HCT116 (cell line): ENCODE measurements around the gene S1PR4. TPM values are rescaled to one million over a fixed set of nuclear protein-coding genes. Genes with fewer than 3 reads are reported as not detected.

Source experiments
- ATAC-seq: fragments of 200-7000 bp; cut with Tn5 transposase; 2 replicates; pipeline ENCODE4 v1.9.1; 2020; ENCODE audit warnings: mild to moderate bottlenecking, moderate library complexity
- BruUV-seq: library from RNA; stranded (reverse); fragments of 400-500 nt; replicated peaks from 2 replicates; lab custom pipeline; 2021; lab: Mats Ljungman, UMichigan
- CTCF ChIA-PET: fragments of 300-600 bp; sonication (Branson Sonifier 250); formaldehyde crosslinking; loops from one replicate; lab custom pipeline; 2021; ENCODE audit warnings: antibody characterized with exemption; lab: Charles Lee
- POLR2A ChIA-PET: fragments of 300-600, 350-600 bp; sonication (Branson Sonifier 250); formaldehyde crosslinking; loops from one replicate; lab custom pipeline; 2021; ENCODE audit warnings: antibody characterized with exemption; lab: Charles Lee
- RAD21 ChIA-PET, 2 experiments: fragments of 300-600 bp; sonication (Branson Sonifier 250); formaldehyde crosslinking; loops; one replicate each; lab custom pipeline; 2023; ENCODE audit warnings: low total read pairs in 2 of 2; ENCODE audit not compliant: uncharacterized antibody in 2 of 2, unreplicated experiment in 2 of 2, low non-redundant PET in 1 of 2; lab: Charles Lee
- DNase-seq: peaks from one replicate; pipeline ENCODE4 v3.0.0-alpha.2; 2010; ENCODE audit warnings: low read depth, low spot score
- H2AFZ ChIP-seq: fragments of 200-600 bp; shearing (Covaris generic), sonication (generic); 2 replicates; pipeline ENCODE4 v1.6.1; 2017; ENCODE audit warnings: low read depth, mixed run types, mixed read lengths, antibody characterized with exemption, low read length; ENCODE audit not compliant: poor library complexity, severe bottlenecking
- H3K27ac ChIP-seq: 2 replicates; pipeline ENCODE4 v1.5.1; 2012; ENCODE audit warnings: low read depth, low read length
- H3K27me3 ChIP-seq: fragments of 200-600 bp; sonication (generic); 2 replicates; pipeline ENCODE4 v1.6.1; 2016; ENCODE audit warnings: mixed run types, low read length, mixed read lengths; ENCODE audit not compliant: insufficient read depth
- H3K36me3 ChIP-seq, 2 experiments: fragments of 200-500 bp in 1 of 2; fragments of 200-600 bp in 1 of 2; sonication (Bioruptor generic) in 1 of 2; sonication (generic) in 1 of 2; 2 replicates each; pipeline versions ENCODE4 v1.5.1 to v1.6.1; 2014 to 2016; ENCODE audit warnings: low read length in 2 of 2, inconsistent platforms in 1 of 2, mixed read lengths in 1 of 2, mixed run types in 1 of 2; ENCODE audit not compliant: insufficient read depth in 2 of 2, control insufficient read depth in 1 of 2
- H3K4me1 ChIP-seq, 2 experiments: fragments of 200-600 bp in 1 of 2; sonication (generic) in 1 of 2; 2 replicates each; pipeline versions ENCODE4 v1.5.1 to v1.6.1; 2012 to 2017; ENCODE audit warnings: low read length in 2 of 2, inconsistent platforms in 1 of 2, mild to moderate bottlenecking in 1 of 2, mixed read lengths in 1 of 2, mixed run types in 1 of 2, moderate library complexity in 1 of 2; ENCODE audit not compliant: insufficient read depth in 2 of 2, control insufficient read depth in 1 of 2
- H3K4me2 ChIP-seq: fragments of 200-600 bp; sonication (generic); 2 replicates; pipeline ENCODE4 v1.6.1; 2017; ENCODE audit warnings: mixed run types, low read length, mixed read lengths
- H3K4me3 ChIP-seq, 2 experiments: fragments of 200-600 bp in 1 of 2; sonication (generic) in 1 of 2; replicated peaks in 1 of 2; 2 replicates each; pipeline ENCODE4 v1.5.1; 2011 to 2016; ENCODE audit warnings: low read length in 2 of 2, control low read depth in 1 of 2, low read depth in 1 of 2, mild to moderate bottlenecking in 1 of 2, mixed read lengths in 1 of 2, mixed run types in 1 of 2
- H3K79me2 ChIP-seq: fragments of 200-600 bp; sonication (generic); 2 replicates; pipeline ENCODE4 v1.6.1; 2017; ENCODE audit warnings: mild to moderate bottlenecking, mixed run types, low read length, moderate library complexity, mixed read lengths; ENCODE audit not compliant: insufficient read depth
- H3K9ac ChIP-seq: fragments of 200-600 bp; sonication (generic); 2 replicates; pipeline ENCODE4 v1.6.1; 2016; ENCODE audit warnings: low read length, mixed read lengths
- H3K9me2 ChIP-seq: fragments of 200-600 bp; sonication (generic), shearing (Covaris generic); 2 replicates; pipeline ENCODE4 v1.6.1; 2017; ENCODE audit warnings: mixed run types, mild to moderate bottlenecking, moderate library complexity; ENCODE audit not compliant: insufficient read depth
- H3K9me3 ChIP-seq, 2 experiments: fragments of 200-500 bp in 1 of 2; fragments of 200-600 bp in 1 of 2; sonication (Bioruptor generic) in 1 of 2; sonication (generic) in 1 of 2; 2 replicates each; pipeline ENCODE4 v1.6.1; 2014 to 2017; ENCODE audit warnings: low read length in 2 of 2, mixed read lengths in 2 of 2, inconsistent platforms in 1 of 2, low read depth in 1 of 2, mild to moderate bottlenecking in 1 of 2, mixed run types in 1 of 2, moderate library complexity in 1 of 2; ENCODE audit not compliant: control insufficient read depth in 1 of 2, insufficient read depth in 1 of 2
- H4K20me1 ChIP-seq: fragments of 200-600 bp; sonication (generic), shearing (Covaris generic); 2 replicates; pipeline ENCODE4 v1.6.1; 2017; ENCODE audit warnings: mixed run types, mild to moderate bottlenecking, moderate library complexity; ENCODE audit not compliant: insufficient read depth
- CBX3 ChIP-seq: IDR thresholded peaks from 2 replicates; pipeline ENCODE4 v1.6.1; 2012; ENCODE audit warnings: low read depth
- ELF1 ChIP-seq: IDR thresholded peaks from 2 replicates; pipeline ENCODE4 v1.6.1; 2012; ENCODE audit warnings: low read depth, borderline replicate concordance
- EZH2 ChIP-seq: fragments of 200-600 bp; sonication (generic); IDR thresholded peaks from 2 replicates; pipeline ENCODE4 v1.6.1; 2017; ENCODE audit warnings: antibody characterized with exemption, mixed run types
- EZH2phosphoT487 ChIP-seq: fragments of 200-600 bp; IDR thresholded peaks from 2 replicates; pipeline ENCODE4 v1.6.1; 2018; ENCODE audit warnings: antibody characterized with exemption, borderline replicate concordance
- SIN3A ChIP-seq: IDR thresholded peaks from 2 replicates; pipeline ENCODE4 v1.6.1; 2012; ENCODE audit warnings: low read depth
- TCF7L2 ChIP-seq: IDR thresholded peaks from 2 replicates; pipeline ENCODE4 v1.7.0; 2011; ENCODE audit warnings: borderline replicate concordance, inconsistent platforms; ENCODE audit not compliant: insufficient read depth, insufficient read length; ENCODE audit errors: extremely low read depth
- YY1 ChIP-seq: IDR thresholded peaks from 2 replicates; pipeline ENCODE4 v1.6.1; 2011; ENCODE audit warnings: low read length, low read depth, moderate library complexity, mild to moderate bottlenecking; ENCODE audit not compliant: insufficient replicate concordance; ENCODE audit errors: extremely low read depth
- intact Hi-C: fragments of 100-400 bp; cut with micrococcal nuclease; formaldehyde crosslinking; loops from 2 replicates; pipeline ENCODE4 v1.10.0; 2022
- total RNA-seq: library from RNA; stranded (reverse); gene quantifications from one replicate; pipeline ENCODE4 v1.2.1, GENCODE V29; 2021; ENCODE audit not compliant: unreplicated experiment
- TF ChIP-seq, protein P1 (sequence below): IDR thresholded peaks from 2 replicates; pipeline ENCODE4 v1.6.1; 2012; ENCODE audit warnings: low read depth
- TF ChIP-seq, protein P2 (sequence below): IDR thresholded peaks from 2 replicates; pipeline ENCODE4 v1.6.1; 2012

The S1PR4 gene
- total RNA-seq, 1 experiment from 2014 or later, result 0.71 TPM

DNA sequence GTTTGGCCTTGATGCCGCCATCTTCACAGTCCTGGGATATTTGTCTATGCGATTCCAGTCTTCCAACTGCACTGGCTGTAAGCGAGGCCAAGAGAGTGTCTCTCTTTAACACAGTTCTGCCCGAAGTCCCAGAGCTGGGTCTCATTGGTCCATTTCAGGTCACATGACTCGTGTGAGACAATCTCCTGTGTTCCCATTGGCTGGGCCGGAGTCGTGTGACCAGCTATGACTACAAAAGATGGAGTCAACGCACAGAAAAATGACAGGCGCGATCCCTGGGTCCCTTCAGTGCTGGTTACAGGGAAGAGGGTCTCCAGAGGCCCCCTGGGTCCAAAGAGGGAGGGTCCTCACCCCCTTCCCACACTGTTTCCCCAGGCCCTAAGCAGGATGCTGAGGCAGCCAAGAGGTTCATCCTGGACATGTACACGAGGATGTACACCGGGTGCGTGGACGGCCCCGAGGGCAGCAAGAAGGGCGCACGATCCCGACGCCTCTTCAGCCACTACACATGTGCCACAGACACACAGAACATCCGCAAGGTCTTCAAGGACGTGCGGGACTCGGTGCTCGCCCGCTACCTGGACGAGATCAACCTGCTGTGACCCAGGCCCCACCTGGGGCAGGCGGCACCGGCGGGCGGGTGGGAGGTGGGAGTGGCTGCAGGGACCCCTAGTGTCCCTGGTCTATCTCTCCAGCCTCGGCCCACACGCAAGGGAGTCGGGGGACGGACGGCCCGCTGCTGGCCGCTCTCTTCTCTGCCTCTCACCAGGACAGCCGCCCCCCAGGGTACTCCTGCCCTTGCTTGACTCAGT lies 15.9 kb upstream of the S1PR4 start:
- H3K79me2 ChIP-seq, result no peaks in the 10 kb centered on the region
- no peak overlapping the region for H3K27ac ChIP-seq
- peak; percentile 44 for ATAC-seq
- POLR2A ChIA-PET, result no interaction called here
- H3K36me3 ChIP-seq, result no peaks in the 10 kb centered on the region
- RAD21 ChIA-PET, result interaction anchor here (0.6 to 2.0 kb wide), 4 partner anchors 33 to 122 kb away, joined by 3 to 6 read pairs (median 3); no protein-coding TSS in a partner anchor
- H3K9me3 ChIP-seq, result no peaks in the 10 kb centered on the region
- intact Hi-C loops, result loop anchor here (1.0 to 5.0 kb wide), 3 partner anchors 33 to 206 kb away; no protein-coding TSS in a partner anchor
- peaks cover 5 to 11% of the 10 kb centered on the region in 2 experiments; a peak in 2 of 4 replicates for H3K4me1 ChIP-seq
- TF ChIP-seq, protein P1, sequence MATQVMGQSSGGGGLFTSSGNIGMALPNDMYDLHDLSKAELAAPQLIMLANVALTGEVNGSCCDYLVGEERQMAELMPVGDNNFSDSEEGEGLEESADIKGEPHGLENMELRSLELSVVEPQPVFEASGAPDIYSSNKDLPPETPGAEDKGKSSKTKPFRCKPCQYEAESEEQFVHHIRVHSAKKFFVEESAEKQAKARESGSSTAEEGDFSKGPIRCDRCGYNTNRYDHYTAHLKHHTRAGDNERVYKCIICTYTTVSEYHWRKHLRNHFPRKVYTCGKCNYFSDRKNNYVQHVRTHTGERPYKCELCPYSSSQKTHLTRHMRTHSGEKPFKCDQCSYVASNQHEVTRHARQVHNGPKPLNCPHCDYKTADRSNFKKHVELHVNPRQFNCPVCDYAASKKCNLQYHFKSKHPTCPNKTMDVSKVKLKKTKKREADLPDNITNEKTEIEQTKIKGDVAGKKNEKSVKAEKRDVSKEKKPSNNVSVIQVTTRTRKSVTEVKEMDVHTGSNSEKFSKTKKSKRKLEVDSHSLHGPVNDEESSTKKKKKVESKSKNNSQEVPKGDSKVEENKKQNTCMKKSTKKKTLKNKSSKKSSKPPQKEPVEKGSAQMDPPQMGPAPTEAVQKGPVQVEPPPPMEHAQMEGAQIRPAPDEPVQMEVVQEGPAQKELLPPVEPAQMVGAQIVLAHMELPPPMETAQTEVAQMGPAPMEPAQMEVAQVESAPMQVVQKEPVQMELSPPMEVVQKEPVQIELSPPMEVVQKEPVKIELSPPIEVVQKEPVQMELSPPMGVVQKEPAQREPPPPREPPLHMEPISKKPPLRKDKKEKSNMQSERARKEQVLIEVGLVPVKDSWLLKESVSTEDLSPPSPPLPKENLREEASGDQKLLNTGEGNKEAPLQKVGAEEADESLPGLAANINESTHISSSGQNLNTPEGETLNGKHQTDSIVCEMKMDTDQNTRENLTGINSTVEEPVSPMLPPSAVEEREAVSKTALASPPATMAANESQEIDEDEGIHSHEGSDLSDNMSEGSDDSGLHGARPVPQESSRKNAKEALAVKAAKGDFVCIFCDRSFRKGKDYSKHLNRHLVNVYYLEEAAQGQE, result no peak
- TF ChIP-seq ELF1 (no peak), EZH2phosphoT487 (no peak), YY1 (no peak), CBX3 (no peak), SIN3A (no peak), TCF7L2 (no peak), EZH2 (no peak)
- TF ChIP-seq, protein P2, sequence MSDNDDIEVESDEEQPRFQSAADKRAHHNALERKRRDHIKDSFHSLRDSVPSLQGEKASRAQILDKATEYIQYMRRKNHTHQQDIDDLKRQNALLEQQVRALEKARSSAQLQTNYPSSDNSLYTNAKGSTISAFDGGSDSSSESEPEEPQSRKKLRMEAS, result no peak
- no peaks in the 10 kb centered on the region for H3K9me2 ChIP-seq
- no peak overlapping the region for H2AFZ ChIP-seq
- H3K4me3 ChIP-seq, result no peak overlapping the region
- H3K4me2 ChIP-seq, result peak overlapping the region; percentile 35; the same call in 1 of the 2 replicates
- H4K20me1 ChIP-seq, result no peaks in the 10 kb centered on the region
- no peak overlapping the region for H3K9ac ChIP-seq
- no peak for DNase-seq
- no peaks in the 10 kb centered on the region for H3K27me3 ChIP-seq
- BruUV-seq, result no TSS peak
- CTCF ChIA-PET, result interaction anchor here (0.9 to 1.9 kb wide), 5 partner anchors 11 to 211 kb away, joined by 3 to 15 read pairs (median 4); no protein-coding TSS in a partner anchor
